ENCODE data around the gene GREB1. TPM values are rescaled to one million over a fixed set of nuclear protein-coding genes. Genes with fewer than 3 reads are reported as not detected.

The GREB1 gene, protein sequence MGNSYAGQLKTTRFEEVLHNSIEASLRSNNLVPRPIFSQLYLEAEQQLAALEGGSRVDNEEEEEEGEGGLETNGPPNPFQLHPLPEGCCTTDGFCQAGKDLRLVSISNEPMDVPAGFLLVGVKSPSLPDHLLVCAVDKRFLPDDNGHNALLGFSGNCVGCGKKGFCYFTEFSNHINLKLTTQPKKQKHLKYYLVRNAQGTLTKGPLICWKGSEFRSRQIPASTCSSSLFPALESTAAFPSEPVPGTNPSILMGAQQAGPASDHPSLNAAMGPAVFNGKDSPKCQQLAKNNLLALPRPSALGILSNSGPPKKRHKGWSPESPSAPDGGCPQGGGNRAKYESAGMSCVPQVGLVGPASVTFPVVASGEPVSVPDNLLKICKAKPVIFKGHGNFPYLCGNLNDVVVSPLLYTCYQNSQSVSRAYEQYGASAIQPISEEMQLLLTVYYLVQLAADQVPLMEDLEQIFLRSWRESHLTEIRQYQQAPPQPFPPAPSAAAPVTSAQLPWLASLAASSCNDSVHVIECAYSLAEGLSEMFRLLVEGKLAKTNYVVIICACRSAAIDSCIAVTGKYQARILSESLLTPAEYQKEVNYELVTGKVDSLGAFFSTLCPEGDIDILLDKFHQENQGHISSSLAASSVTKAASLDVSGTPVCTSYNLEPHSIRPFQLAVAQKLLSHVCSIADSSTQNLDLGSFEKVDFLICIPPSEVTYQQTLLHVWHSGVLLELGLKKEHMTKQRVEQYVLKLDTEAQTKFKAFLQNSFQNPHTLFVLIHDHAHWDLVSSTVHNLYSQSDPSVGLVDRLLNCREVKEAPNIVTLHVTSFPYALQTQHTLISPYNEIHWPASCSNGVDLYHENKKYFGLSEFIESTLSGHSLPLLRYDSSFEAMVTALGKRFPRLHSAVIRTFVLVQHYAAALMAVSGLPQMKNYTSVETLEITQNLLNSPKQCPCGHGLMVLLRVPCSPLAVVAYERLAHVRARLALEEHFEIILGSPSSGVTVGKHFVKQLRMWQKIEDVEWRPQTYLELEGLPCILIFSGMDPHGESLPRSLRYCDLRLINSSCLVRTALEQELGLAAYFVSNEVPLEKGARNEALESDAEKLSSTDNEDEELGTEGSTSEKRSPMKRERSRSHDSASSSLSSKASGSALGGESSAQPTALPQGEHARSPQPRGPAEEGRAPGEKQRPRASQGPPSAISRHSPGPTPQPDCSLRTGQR (N-terminal part only)
- total RNA-seq (2014; rRNA removed; shearing (Covaris generic)): 7.9 and 14.7 TPM in 2 replicates

DNA sequence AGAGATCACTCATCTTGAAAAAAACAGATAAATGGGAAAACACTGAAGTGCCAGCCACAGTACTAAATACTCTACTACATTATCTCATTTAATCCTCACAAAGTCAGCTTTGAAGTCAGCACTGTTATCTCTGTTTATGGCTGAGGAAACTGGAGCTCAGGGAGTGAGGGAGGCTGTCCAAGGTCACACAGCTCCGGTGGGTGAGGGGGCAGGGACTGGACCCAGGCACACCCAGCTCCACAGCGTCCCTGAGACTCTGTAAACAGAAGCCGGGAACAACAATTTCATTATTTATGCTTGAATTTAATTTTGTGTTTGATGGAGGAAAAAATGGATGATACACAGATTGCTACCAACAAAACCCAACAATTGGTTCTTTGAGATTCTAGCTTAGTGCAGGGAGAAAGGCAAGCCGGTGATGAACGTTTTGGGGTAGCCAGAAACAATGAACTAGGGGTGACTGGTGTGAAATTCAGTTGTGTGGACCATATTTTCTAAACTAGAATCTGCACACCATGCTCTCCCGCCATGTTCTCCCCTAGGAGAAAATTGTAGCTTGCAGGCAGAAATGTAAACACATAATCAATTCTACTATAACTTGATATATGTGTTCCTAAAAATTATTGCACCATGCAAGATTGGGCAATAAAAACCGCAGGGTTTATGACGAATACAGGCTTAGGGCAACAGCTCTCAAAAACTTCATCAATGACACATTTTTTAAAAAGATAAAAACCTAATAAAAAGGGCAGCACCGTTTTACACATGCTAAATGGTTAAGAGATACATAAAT is at the start of gene GREB1:
TSS of gene GREB1 (plus strand) at position 768 of the 793 bp plus-strand sequence. CDS start 22,570 bp downstream, outside the sequence.
- in situ Hi-C loops (cut with HindIII; ENCODE audit: low sequenced_read_pairs): no loop called here
- DNase-seq (ENCODE audit: low spot score): no peak

DNA sequence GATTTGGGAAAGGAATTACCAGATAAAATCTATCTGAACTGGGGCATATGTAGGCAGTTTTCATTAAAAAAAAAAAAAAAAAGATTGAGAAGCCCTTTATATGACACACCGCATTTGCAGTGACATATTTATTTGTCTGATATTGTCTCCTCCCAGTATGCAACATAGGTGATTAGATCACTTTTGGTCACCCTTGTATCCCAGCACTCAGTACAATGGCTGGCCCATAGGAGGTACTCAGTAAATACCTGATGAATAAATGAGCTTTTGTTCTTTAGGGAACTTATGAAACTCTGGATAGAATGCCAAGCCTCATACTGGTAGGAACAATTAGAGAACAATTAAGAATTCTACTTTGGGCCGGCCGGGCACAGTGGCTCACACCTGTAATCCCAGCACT is 45.0 kb upstream of the GREB1 start:
- in situ Hi-C loops (cut with HindIII; ENCODE audit: low sequenced_read_pairs): no loop called here
- DNase-seq (ENCODE audit: low spot score): no peak

DNA sequence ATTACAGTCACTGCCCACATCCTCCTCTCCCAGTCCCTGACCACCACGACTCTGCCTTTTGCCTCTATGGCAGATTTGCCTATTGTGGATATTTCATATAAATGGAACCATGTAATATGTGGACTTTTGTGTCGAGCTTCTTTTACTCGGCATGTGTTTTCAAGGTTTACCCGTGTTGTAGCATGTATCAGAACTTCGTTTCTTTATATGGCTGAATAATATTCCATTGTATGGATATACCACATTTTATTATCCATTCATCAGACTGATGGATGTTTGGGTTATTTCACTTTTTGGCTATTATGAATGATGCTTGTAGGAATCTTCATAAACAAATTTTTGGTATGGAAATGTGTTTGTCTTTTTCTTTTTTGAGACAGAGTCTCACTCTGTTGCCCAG is 43.7 kb upstream of the GREB1 start:
- DNase-seq (ENCODE audit: low spot score): no peak
- in situ Hi-C loops (cut with HindIII; ENCODE audit: low sequenced_read_pairs): no loop called here

DNA sequence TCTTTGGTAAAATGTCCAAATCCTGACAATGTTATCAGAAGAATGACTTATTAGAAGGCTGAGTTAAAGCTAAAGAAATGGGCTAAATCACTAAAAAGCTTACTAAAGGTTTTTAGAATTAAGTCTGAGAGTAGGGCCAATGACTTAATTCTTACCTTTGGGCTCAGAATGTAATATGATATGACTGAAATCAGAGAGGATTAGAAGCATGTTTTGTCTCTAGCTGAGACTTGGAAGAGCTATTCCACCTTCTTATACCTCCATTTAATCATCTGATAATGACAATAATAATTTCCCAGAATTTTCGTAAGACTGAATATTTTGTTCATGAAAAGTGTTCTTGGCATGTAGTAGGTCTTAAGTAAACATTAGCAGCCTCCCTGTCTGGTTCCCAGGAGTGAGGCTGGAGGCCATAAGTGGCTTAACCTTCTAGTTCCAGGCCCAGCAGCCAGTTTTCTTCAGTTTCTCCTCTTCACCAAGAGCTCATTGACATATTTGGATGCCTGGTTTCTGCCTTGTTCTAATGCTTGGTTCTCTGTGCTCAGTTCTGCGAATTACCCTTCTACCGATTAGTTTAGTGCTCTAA is 42.4 kb upstream of the GREB1 start:
- in situ Hi-C loops (cut with HindIII; ENCODE audit: low sequenced_read_pairs): no loop called here
- DNase-seq (ENCODE audit: low spot score): no peak

DNA sequence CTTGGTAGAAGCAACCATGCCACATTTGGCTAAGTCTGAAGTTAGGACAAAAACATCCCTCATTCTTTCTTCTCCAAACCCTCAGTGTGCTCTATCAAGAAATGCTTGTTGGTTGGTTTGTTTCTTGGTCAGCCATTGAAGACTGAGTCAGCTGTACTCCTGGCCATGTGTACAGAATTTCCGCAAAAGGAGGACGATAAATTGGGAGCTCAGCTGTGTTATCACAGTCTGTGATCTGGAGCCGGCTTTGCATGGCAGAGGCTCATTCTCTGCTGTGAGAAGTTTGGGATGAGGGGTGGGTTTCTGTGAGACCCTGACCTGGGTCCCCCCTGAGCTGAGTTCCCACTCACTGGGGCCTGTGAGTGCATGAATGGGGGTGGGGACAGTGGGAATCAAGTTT is 41.6 kb upstream of the GREB1 start:
- in situ Hi-C loops (cut with HindIII; ENCODE audit: low sequenced_read_pairs): no loop called here
- DNase-seq (ENCODE audit: low spot score): no peak

DNA sequence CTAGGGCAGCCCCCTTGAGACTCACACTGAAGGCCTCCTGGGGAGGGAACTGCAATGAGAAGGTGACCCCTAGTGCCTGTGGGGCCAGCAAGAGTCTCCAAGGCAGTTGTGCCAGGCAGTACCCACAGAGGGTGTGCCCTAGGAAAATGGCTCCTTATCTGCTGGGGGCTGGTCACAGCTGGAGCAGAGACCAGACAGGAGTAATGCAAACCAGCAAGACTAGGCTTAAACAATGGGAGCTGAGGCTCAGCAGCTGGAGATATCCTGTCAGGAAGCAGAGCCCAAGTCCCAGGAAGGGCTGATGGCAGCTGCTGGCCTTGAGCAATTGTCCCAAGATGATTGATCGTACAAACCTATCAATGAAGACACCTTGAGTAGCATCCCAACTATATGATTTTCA is 41.1 kb upstream of the GREB1 start:
- in situ Hi-C loops (cut with HindIII; ENCODE audit: low sequenced_read_pairs): no loop called here
- no peak for DNase-seq (ENCODE audit: low spot score)

DNA sequence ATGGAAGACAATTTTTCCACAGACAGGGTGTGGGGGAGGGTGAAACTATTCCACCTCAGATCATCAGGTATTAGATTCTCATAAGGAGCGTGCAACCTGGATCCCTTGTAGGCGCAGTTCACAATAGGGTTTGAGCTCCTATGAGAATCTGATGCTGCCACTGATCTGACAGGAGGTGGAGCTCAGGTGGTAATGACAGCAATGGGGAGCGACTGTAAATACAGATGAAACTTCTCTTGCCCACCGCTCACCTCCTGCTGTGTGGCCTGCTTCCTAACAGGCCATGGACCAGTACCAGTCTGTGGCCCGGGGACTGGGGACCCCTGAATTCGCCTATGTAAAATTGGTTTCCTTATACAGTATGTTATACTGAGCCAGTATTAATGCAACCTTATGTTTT is 40.6 kb upstream of the GREB1 start:
- DNase-seq (ENCODE audit: low spot score): no peak
- in situ Hi-C loops (cut with HindIII; ENCODE audit: low sequenced_read_pairs): no loop called here

DNA sequence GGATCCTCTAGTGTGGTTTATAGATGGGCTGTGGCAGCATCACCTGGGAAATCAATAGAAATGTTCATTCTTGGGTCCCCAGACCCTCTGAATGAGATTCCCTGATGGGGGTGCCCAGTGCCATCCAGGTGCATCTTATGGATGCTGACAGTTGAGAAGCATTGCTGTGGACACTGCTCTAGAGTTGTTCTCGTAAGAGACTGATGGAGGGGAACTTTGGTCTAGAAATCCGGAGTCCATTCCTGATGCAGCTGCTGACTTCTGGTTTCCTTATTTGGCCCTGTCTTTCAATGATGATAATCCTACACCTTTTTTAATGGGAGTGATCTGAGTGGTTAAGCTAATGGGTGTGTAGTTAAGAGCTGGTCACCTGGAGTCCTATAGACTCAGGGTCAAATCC is 39.5 kb upstream of the GREB1 start:
- DNase-seq (ENCODE audit: low spot score): no peak
- in situ Hi-C loops (cut with HindIII; ENCODE audit: low sequenced_read_pairs): no loop called here

DNA sequence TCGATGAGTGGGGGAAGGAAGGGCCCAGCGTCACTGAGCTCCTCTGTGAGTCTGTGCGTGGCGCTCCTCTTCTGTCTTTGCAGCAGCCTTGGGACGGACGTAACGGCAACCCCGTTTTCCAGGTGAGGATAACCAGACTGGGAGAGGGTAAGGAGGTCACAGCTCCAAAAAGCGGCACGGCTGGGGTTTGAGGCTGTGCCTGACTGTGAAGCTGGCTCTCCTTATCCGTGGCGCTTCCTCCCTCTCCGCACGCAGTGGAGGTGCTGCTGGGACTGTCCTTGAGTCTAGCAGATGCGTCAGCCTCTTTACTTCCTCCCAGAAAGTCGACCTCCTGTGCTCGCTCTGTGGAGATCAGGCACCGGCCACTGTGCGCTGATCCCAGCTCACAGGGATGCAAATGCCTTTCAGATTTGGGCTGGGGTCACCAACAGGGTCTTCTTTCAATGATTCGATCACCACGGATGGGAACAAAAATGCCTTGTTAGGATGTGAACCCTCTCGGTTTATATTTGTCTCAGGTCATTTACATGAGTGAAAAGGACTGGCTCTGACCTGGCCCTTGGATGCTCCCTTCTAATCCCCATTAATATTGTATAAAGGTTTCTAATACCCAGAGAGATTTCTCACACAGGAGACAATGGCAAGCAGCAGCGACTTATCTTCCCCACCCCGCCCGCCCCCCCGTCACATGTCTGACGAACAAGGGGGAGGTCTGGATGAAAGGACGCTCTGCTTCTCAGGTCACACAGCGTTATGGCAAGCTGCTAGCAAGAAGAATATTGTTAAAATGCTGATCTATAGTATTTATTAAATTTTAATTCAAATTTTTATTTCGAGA is 37.8 kb upstream of the GREB1 start:
- in situ Hi-C loops (cut with HindIII; ENCODE audit: low sequenced_read_pairs): no loop called here
- DNase-seq (ENCODE audit: low spot score): peak; percentile 63

DNA sequence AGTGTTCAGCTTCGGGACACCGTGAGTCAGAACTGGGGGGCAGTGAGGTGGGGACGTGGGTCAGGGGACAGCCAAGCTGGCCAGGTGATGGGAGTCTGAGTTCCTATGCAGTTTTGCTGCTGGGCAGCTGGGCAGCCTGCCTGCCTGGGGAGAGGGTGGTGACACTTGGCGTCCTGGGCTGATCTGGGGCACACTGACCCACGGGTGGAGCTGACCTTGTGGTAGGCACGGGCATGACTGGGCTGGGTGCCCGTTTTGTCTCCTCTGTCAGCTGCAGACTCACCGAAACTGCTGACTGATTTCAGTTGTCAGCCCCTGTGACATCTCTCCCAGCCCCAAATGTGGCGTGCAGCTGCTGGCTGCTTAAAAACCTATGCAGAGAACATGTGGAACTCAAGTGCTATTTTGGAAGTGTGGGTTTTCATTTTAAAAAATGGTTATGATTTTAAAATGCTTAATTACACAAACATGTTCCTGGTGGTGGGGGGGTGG is 35.3 kb upstream of the GREB1 start:
- DNase-seq (ENCODE audit: low spot score): no peak
- in situ Hi-C loops (cut with HindIII; ENCODE audit: low sequenced_read_pairs): no loop called here

DNA sequence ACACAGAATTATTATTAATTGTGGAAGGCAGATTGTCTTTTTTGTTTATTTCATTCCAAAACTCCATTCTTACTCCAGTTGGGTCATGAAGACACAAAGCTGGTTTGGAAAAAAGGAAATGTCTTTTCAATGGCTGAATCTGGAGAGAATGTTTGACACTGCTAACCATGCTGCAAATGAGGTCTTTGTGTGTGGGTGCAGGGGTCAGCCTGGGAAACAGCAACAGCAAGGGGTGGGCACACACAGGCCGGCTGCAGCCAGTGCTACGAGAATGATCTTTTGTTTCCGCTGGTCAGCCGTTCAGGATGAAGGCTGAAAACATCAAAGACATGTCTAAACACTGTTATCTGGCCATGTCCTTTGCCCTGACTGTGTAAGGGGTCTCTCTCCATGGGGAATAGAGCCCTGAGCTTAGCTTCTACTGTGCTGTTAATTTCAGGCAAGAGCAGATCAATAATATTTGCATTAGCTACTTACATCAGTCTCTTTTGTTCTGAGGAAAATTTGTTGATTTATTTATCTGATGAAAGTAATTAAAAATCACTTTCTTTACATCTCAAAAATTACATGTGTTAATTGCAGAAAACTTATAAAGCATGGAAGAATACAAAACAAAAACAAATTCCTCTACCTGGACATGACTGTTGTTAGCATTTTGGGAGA is 34.6 kb upstream of the GREB1 start:
- in situ Hi-C loops (cut with HindIII; ENCODE audit: low sequenced_read_pairs): no loop called here
- no peak for DNase-seq (ENCODE audit: low spot score)

DNA sequence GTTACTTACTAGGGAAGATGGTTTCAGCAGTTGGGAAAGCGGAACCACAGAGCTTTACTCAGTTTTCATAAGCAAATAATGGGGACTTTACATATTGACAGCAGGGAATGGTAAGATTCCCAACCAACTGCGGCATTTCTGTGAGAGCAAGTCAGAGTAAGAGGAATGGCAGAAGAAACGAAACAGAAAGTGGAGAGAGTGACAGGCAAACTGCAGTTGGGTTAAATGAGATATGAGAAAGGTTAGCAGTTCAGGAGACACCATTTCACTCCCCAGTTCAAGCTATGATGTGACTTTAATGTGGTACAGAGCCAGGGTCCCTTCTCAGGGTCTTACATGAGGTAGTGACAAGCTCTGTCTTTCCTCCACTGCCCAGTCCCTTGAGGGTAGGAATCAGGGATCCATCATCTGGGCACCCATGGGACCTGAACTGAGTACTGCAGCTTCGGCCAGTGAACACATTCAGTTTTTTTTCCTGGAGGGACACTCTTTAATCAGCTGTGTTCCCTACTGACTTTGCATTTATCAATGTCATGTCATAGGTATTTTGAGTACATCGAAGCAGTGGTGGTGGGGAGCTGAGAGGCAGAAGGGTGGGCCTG is 33.0 kb upstream of the GREB1 start:
- DNase-seq (ENCODE audit: low spot score): no peak
- in situ Hi-C loops (cut with HindIII; ENCODE audit: low sequenced_read_pairs): no loop called here

DNA sequence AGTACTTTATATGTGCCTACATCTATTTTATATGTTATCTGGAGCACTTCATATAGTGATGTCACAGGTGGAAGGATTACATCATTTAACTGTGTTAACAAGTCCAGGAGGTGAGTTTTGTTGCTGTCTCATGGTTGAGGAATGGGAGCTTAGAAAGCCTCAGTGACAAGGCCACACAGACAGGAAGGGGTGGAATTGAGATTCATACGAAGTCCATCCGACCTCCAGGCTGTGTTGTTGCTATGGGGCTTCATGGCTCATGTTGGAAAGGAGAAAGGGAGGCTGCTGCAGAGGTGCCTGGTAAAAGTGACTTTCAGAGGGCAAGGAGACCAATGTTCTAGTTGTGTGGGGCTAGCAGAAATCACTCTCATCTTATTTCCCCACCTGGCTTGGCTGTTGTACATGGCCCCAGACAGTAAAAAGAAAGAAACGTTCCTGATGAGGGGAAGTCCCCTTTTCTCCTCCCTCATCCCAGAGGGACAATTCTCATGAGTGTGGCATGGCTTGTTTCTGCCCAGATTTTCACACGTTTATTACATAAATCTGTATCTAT is 31.0 kb upstream of the GREB1 start:
- in situ Hi-C loops (cut with HindIII; ENCODE audit: low sequenced_read_pairs): no loop called here
- DNase-seq (ENCODE audit: low spot score): no peak

DNA sequence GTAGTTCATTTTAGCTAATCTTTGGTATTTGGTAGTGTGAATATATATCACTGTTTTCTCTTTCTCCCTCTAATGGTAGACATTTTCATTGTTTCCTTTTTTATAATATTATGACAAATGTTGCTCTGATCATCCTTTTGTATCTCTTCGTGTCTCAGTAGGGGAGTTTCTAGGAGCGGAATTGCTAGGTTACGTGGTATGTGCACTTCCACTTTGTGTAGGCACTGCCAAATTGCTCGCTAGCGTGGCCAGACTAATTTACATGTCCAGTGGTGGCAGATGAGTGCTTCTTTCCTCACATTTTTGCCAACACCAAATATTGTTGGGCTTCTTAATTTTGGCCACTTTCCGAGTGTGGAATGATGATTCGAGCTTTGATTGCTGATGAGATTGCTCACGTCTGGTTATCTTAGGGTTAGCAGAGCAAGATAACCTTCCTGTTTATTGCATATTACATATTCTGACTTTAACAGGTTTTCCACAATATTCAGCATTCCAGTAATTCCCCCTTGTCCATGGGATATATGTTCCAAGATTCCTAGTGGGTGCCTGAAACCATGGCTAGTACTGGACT is 30.4 kb upstream of the GREB1 start:
- in situ Hi-C loops (cut with HindIII; ENCODE audit: low sequenced_read_pairs): no loop called here
- DNase-seq (ENCODE audit: low spot score): no peak

DNA sequence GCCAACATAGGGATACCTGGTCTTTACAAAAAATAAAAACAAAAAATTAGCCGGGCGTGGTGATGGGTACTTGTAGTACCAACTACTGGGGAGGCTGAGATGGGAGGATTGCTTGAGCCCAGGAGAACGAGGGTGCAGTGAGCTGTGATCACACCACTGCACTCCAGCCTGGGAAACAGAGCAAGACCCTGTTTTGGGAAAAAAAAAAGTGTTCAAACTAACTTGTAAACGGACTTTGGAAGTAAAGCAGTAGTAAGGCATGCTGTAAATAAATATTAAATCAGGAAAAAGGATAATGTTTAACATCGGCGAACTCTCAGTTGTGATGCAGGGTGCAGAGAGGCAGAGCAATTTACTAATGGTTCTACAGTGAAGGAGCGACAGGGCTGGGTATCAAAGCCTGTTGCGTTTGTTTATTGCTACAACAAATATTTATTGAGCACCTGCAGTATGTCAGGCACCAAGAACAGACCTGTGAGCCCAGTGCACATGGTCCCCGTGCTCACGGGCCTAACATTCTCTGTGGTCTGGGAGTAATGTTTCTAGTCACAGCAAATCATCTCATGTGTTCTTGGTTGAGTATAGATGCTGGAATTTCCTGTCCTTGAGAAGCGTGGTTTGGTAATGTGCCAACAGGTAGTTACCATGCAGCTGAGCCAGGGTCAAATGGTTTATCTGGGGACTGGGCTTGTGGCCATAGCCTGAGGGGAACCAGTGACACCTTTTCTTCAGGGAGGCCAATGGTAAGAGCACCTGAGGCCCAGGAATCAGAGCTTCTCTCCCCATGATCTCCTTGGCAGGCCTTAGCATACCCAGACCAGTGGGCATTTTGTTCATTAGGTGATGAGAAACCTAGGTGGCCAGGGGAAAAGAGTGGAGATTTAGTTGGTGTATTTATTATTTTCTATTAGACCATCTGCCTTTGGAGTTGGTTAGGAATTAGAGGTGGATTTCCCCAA is 27.9 kb upstream of the GREB1 start:
- no peak for DNase-seq (ENCODE audit: low spot score)
- in situ Hi-C loops (cut with HindIII; ENCODE audit: low sequenced_read_pairs): no loop called here

Measured in G401 (cell line).